Measurements from ENCODE around the gene FGF12.

FGF12 gene

DNA sequence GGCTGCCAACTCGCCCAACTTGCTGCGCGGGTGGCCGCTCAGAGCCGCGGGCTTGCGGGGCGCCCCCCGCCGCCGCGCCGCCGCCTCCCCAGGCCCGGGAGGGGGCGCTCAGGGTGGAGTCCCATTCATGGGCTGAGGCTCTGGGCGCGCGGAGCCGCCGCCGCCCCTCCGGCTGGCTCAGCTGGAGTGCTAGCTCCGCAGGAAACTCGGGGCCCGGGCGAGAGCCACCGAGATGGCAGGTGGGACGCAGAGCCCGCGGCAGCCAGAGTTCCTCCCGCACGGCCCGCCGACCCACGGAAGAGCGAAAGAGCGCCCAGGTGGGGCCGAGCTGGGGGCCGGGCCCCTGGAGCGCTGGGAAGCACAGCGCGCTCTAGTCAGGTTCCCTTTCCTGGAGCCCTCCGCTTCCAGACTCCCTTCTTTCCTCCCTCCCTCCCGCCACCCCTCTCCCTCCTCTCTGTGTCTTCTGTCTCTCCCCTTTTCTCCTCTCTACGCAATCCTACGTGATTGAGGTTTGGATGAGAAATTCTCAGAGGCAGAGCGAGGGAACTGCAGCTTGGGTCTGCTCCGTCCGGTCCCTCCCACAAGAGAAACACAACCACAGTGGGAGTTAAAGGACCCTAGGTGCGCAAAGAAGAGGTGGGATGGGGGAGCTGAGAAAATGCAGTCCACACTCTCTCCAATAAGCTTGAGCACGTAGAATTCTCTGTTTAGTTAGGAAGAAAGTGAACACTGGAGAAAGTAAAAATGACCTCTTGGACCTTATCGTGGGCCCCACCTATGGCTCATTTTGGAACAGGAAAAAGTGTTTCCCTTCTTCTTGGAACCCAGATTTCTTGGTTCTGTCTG lies 317.3 kb downstream of the FGF12 start:
- no peaks in the 10 kb centered on the region for H3K36me3 Mint-ChIP-seq (ENCODE audit: low read depth)
- peaks cover 53% of the 10 kb centered on the region for H3K27me3 Mint-ChIP-seq
- H3K27ac Mint-ChIP-seq: no peak overlapping the region
- no peaks in the 10 kb centered on the region for H3K9me3 Mint-ChIP-seq
- peaks cover 4% of the 10 kb centered on the region for H3K4me1 Mint-ChIP-seq (ENCODE audit: low read depth)
- DNase-seq: no peak
- no peak overlapping the region for H3K4me3 Mint-ChIP-seq

DNA sequence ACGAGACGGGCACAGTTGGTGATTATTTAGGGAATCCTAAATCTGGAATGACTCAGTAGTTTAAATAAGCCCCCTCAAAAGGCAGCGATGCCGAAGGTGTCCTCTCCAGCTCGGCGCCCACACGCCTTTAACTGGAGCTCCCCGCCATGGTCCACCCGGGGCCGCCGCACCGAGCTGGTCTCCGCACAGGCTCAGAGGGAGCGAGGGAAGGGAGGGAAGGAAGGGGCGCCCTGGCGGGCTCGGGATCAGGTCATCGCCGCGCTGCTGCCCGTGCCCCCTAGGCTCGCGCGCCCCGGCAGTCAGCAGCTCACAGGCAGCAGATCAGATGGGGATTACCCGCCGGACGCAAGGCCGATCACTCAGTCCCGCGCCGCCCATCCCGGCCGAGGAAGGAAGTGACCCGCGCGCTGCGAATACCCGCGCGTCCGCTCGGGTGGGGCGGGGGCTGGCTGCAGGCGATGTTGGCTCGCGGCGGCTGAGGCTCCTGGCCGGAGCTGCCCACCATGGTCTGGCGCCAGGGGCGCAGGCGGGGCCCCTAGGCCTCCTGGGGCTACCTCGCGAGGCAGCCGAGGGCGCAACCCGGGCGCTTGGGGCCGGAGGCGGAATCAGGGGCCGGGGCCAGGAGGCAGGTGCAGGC lies 318.0 kb downstream of the FGF12 start:
- Mint-ChIP-seq H3K9me3 (no peaks in the 10 kb centered on the region), H3K27ac (no peak overlapping the region), H3K27me3 (peaks cover 59% of the 10 kb centered on the region), H3K4me1 (ENCODE audit: low read depth) (peaks cover 4% of the 10 kb centered on the region), H3K36me3 (ENCODE audit: low read depth) (no peaks in the 10 kb centered on the region), H3K4me3 (no peak overlapping the region)
- peak; percentile 28 for DNase-seq

DNA sequence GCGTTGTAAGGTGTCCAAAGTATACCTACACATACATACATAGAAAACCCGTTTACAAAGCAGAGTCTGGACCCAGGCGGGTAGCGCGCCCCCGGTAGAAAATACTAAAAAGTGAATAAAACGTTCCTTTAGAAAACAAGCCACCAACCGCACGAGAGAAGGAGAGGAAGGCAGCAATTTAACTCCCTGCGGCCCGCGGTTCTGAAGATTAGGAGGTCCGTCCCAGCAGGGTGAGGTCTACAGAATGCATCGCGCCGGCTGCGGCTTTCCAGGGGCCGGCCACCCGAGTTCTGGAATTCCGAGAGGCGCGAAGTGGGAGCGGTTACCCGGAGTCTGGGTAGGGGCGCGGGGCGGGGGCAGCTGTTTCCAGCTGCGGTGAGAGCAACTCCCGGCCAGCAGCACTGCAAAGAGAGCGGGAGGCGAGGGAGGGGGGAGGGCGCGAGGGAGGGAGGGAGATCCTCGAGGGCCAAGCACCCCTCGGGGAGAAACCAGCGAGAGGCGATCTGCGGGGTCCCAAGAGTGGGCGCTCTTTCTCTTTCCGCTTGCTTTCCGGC lies 318.6 kb downstream of the FGF12 start:
- peaks cover 4% of the 10 kb centered on the region for H3K4me1 Mint-ChIP-seq (ENCODE audit: low read depth)
- no peaks in the 10 kb centered on the region for H3K9me3 Mint-ChIP-seq
- no peak overlapping the region for H3K27ac Mint-ChIP-seq

DNA sequence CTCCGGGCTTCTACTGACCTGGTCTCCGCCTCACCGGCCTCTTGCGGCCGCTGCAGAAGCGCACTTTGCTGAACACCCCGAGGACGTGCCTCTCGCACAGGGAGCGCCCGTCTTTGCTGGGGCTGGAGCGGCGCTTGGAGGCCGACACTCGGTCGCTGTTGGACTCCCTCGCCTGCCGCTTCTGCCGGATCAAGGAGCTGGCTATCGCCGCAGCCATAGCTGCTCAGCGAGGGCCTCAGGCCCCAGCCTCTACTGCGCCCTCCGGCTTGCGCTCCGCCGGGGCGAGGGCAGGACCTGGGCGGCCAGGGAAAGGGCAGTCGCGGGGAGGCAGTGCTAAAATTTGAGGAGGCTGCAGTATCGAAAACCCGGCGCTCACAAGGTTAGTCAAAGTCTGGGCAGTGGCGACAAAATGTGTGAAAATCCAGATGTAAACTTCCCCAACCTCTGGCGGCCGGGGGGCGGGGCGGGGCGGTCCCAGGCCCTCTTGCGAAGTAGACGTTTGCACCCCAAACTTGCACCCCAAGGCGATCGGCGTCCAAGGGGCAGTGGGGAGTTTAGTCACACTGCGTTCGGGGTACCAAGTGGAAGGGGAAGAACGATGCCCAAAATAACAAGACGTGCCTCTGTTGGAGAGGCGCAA lies 319.2 kb downstream of the FGF12 start:
- Mint-ChIP-seq H3K4me3 (no peak overlapping the region), H3K27ac (no peak overlapping the region), H3K4me1 (ENCODE audit: low read depth) (peaks cover 4% of the 10 kb centered on the region), H3K36me3 (ENCODE audit: low read depth) (no peaks in the 10 kb centered on the region), H3K9me3 (no peaks in the 10 kb centered on the region), H3K27me3 (peaks cover 59% of the 10 kb centered on the region)
- peak; percentile 26 for DNase-seq

More for the DNA sequence above, 318.6 kb downstream of the FGF12 start:
- Mint-ChIP-seq H3K4me3 (no peak overlapping the region), H3K27me3 (peaks cover 59% of the 10 kb centered on the region), H3K36me3 (ENCODE audit: low read depth) (no peaks in the 10 kb centered on the region)
- DNase-seq: no peak

DNA sequence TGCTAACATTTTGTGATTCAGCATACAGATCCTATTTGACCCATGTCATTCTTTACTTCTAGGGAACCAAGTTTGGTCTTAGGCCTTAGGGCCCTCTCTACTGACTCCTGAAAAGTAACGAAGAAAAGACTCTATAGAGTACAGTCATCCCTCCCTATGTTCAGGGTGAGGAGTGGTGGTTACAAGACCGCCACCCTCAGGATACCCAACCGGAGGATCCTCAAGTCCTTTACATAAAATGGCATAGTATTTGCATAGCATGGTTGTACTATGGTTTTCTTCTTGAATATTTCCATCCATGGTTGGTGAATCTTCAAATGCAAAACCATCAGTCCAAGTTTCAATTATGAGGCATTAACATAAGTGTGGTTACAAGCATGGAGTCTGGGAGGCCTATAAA lies 327.6 kb downstream of the FGF12 start:
- Mint-ChIP-seq H3K9me3 (peaks cover 2% of the 10 kb centered on the region), H3K4me1 (ENCODE audit: low read depth) (no peaks in the 10 kb centered on the region), H3K36me3 (ENCODE audit: low read depth) (no peaks in the 10 kb centered on the region), H3K27me3 (peaks cover 3% of the 10 kb centered on the region), H3K4me3 (no peak overlapping the region), H3K27ac (no peak overlapping the region)
- DNase-seq: no peak

DNA sequence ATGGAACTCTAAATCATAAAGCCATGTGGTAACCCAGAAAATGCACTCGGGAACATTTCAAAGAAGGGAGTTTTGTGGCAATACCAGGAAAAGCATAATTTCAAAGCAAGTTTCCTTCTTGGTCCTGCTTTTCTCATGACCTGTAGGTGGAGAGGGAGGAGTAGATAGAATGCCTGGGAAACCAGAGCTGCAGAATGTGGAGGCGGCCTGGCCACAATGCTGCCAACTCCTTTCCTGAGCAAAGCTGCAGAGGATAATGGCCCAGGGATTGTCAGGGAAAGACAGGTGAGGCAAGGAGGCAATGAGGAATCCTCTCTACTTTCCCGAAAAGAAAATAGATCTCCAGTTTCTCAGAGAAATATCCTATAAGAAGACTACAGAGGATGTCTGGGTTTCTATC lies 330.3 kb downstream of the FGF12 start:
- H3K27me3 Mint-ChIP-seq: no peaks in the 10 kb centered on the region
- no peaks in the 10 kb centered on the region for H3K36me3 Mint-ChIP-seq (ENCODE audit: low read depth)
- H3K4me3 Mint-ChIP-seq: no peak overlapping the region
- no peak for DNase-seq
- no peak overlapping the region for H3K27ac Mint-ChIP-seq
- no peaks in the 10 kb centered on the region for H3K4me1 Mint-ChIP-seq (ENCODE audit: low read depth)
- peaks cover 2% of the 10 kb centered on the region for H3K9me3 Mint-ChIP-seq

DNA sequence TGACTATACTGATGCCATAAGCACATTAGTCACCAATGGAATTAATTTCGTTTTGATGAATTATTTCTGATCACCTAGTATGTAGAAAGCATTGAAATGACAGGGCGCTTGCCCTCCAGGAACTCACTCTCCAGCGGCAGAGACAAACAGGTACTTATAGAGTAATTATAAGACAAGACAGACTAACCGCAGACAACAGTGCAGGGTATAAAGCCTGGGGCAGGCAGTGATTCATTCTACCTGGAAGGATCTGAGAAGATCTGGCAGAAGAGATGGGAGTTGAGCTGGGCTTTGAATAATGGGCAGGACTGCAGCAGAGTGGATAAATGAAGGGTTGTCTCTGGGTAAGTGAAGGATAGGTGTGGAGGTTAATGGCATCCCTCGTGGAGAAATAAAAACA lies 331.8 kb downstream of the FGF12 start:
- H3K9me3 Mint-ChIP-seq: no peaks in the 10 kb centered on the region

DNA sequence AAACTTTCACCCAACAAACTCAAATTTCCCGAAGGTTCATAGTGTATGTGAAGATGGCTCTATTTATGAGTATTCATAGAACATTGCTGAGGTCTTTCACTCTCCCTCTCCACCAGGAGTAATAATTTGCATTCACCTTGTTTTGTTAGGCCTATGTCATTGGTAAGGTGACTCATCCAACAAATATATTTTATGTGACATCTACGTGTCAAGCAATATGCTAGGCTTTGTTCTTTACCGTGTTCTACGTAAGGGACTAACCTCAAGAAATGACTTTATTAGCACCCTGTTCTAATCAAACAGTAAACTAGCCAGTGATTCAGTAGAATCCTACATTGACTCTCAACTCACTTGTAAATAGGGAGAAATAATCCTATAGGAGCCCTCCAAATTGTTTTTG lies 334.4 kb downstream of the FGF12 start:
- H3K9me3 Mint-ChIP-seq: no peaks in the 10 kb centered on the region
- H3K27ac Mint-ChIP-seq: no peak overlapping the region
- no peaks in the 10 kb centered on the region for H3K36me3 Mint-ChIP-seq (ENCODE audit: low read depth)
- H3K4me1 Mint-ChIP-seq (ENCODE audit: low read depth): no peaks in the 10 kb centered on the region
- no peak overlapping the region for H3K4me3 Mint-ChIP-seq
- DNase-seq: no peak
- no peaks in the 10 kb centered on the region for H3K27me3 Mint-ChIP-seq

More for the DNA sequence above, 331.8 kb downstream of the FGF12 start:
- Mint-ChIP-seq H3K27ac (no peak overlapping the region), H3K36me3 (ENCODE audit: low read depth) (no peaks in the 10 kb centered on the region), H3K4me1 (ENCODE audit: low read depth) (no peaks in the 10 kb centered on the region), H3K4me3 (no peak overlapping the region), H3K27me3 (no peaks in the 10 kb centered on the region)
- DNase-seq: no peak

DNA sequence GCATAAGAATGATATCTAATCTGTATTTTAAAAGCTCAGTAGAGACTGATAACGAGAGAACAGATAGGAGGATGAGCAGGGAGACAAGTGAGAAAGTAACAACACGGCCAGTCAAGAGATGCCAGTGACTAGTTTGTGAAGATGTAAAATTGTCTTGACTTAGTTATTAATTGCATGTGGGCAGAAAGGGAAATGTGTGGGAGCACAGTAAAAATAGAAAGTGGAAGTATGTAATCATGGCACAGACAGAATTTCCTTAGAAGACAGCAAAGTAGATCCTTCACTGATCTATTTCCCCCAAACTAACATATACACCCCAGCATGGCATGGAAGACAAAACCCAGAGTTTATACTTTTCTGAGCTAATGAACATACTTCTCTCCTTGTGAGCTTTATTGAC lies 344.5 kb downstream of the FGF12 start:
- Mint-ChIP-seq H3K4me3 (no peak overlapping the region), H3K36me3 (ENCODE audit: low read depth) (no peaks in the 10 kb centered on the region), H3K27me3 (no peaks in the 10 kb centered on the region), H3K27ac (no peak overlapping the region), H3K4me1 (ENCODE audit: low read depth) (no peaks in the 10 kb centered on the region), H3K9me3 (no peaks in the 10 kb centered on the region)
- DNase-seq: no peak

DNA sequence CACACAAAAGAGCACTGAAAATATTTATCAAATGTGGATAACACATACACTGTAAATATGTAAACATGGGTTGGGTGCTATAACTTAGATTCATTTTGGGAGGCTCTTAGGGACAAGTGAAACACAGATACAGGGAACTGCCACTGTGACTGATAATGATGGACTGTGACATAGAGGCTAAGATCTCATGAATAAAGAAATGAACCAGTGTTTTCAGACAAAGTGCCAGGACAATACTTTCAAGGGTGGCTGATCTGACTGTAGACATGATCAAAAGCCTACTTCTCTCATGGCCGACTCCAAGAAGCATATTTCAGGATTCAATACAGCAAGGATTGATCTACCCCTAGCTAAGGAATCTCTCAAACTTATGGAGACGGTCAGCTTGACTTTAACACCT lies 353.8 kb downstream of the FGF12 start:
- no peaks in the 10 kb centered on the region for H3K27me3 Mint-ChIP-seq
- H3K36me3 Mint-ChIP-seq (ENCODE audit: low read depth): no peaks in the 10 kb centered on the region
- H3K27ac Mint-ChIP-seq: no peak overlapping the region
- no peaks in the 10 kb centered on the region for H3K9me3 Mint-ChIP-seq
- H3K4me3 Mint-ChIP-seq: no peak overlapping the region
- no peaks in the 10 kb centered on the region for H3K4me1 Mint-ChIP-seq (ENCODE audit: low read depth)
- no peak for DNase-seq

DNA sequence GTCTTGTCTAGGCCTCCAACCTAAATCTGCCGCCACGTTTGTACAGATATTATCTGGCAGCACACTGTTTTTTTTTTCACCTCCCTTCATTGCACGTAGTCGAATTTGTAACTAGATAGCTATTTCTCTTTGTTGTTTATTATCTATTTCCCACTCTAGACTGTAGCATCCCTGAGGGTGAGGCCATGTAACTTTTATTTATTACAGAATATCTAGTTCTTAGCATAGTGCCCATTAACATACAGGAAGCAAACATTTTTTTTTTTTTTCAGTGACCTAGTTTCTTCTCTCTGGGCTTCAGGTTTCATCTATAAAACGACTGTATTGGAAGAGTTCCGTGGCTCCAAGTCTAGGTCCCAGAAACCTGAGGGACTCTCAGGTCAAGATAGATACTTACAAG lies 354.3 kb downstream of the FGF12 start:
- no peak overlapping the region for H3K4me3 Mint-ChIP-seq
- DNase-seq: no peak
- no peaks in the 10 kb centered on the region for H3K9me3 Mint-ChIP-seq
- no peaks in the 10 kb centered on the region for H3K27me3 Mint-ChIP-seq
- no peaks in the 10 kb centered on the region for H3K4me1 Mint-ChIP-seq (ENCODE audit: low read depth)
- no peaks in the 10 kb centered on the region for H3K36me3 Mint-ChIP-seq (ENCODE audit: low read depth)
- H3K27ac Mint-ChIP-seq: no peak overlapping the region

DNA sequence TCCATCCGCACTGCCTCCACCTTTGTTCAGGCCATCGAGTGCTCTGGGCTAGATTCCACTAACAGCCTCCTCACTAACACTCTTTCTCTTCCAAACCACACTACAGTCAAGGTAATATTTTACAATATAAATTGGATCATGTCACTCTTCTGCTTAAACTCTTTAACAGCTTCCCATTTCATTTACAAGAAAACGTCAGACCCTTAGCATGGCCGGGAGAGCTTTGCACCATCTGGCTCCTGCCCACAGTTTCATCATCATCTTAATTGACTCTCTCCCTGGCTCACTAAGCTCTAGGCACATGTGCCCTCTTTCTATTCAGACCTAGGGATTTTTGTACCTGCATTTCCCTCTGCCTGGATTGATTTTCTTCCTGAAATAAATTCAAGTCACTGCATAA lies 354.7 kb downstream of the FGF12 start:
- no peak overlapping the region for H3K27ac Mint-ChIP-seq
- H3K4me3 Mint-ChIP-seq: no peak overlapping the region
- no peaks in the 10 kb centered on the region for H3K27me3 Mint-ChIP-seq
- DNase-seq: no peak
- no peaks in the 10 kb centered on the region for H3K9me3 Mint-ChIP-seq
- no peaks in the 10 kb centered on the region for H3K36me3 Mint-ChIP-seq (ENCODE audit: low read depth)
- H3K4me1 Mint-ChIP-seq (ENCODE audit: low read depth): no peaks in the 10 kb centered on the region

DNA sequence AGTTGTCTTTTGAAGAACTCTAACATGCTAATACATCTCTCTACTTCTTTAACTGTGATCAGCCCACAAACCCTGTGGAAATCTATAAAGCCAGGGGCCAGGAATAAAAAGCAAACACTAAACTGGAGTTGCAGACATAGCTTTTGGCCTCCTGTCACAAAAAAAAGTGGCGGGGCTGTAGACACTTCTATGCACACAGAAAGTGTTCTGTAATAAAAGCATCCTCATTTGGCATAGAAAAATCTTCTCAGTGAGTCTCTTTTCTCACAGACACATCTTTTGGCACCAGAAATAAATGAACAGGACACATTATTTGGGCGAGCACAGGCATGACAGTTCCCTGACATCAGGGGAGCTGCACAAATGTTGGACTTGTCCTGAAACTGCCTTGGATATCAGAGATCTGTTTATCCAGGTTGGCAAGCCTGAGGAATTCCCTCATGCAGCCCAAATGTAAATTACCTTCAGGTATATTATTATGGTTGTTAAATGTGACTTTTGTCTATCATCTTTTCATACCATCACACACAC lies 355.4 kb downstream of the FGF12 start:
- Mint-ChIP-seq H3K4me3 (no peak overlapping the region), H3K27ac (no peak overlapping the region), H3K4me1 (ENCODE audit: low read depth) (no peaks in the 10 kb centered on the region), H3K9me3 (no peaks in the 10 kb centered on the region), H3K27me3 (no peaks in the 10 kb centered on the region), H3K36me3 (ENCODE audit: low read depth) (no peaks in the 10 kb centered on the region)
- DNase-seq: no peak

DNA sequence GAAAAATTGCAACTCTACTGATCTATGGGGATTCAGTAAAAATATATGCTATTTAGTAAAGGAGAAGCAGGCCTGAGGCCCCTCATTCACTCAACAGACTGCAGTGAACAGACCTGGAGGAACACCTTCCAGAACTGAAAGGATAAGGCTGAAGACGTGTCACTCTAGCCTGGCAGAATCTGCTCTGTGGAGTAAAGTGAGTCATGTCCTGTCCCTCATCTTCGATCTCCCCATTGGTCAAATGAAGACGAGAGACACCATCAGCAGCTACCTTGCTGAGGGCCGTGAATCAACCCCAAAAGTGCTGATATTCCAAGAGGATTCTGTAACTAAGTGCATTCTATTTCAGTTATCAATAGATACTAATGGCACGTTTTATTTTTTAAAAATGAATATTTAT lies 359.7 kb downstream of the FGF12 start:
- no peaks in the 10 kb centered on the region for H3K36me3 Mint-ChIP-seq (ENCODE audit: low read depth)
- no peaks in the 10 kb centered on the region for H3K27me3 Mint-ChIP-seq
- no peak for DNase-seq
- H3K4me3 Mint-ChIP-seq: no peak overlapping the region
- no peaks in the 10 kb centered on the region for H3K9me3 Mint-ChIP-seq
- no peaks in the 10 kb centered on the region for H3K4me1 Mint-ChIP-seq (ENCODE audit: low read depth)
- no peak overlapping the region for H3K27ac Mint-ChIP-seq

DNA sequence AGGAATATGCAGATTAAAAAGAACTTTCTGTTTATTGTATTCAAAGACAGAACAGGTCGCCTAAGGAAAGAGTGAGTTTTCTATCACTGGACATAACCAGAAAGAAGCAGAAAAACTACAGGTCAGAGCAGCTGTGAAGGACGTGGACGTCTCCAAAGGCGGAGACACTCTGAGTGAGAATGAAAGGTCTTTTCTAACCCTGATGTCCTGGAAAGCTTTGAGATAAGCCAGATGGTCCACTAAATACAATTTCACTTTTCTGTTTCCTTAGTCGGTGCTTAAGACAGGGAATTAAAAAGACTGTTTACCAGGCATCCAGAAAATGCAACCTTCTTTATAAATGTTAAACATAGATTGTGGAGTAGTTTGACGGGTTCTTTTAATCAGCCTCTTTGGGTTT lies 360.4 kb downstream of the FGF12 start:
- Mint-ChIP-seq H3K36me3 (ENCODE audit: low read depth) (no peaks in the 10 kb centered on the region), H3K27me3 (no peaks in the 10 kb centered on the region), H3K9me3 (no peaks in the 10 kb centered on the region), H3K4me3 (no peak overlapping the region), H3K27ac (no peak overlapping the region), H3K4me1 (ENCODE audit: low read depth) (no peaks in the 10 kb centered on the region)
- DNase-seq: no peak
